Panc1 (cell line): ENCODE measurements around the gene MYO3B. TPM values are rescaled to one million over a fixed set of nuclear protein-coding genes. Genes with fewer than 3 reads are reported as not detected.

Experiments used
- ATAC-seq: fragments of 200-7000 bp; cut with Tn5 transposase; 2 replicates; pipeline ENCODE4 v1.9.1; 2020; ENCODE audit warnings: mild to moderate bottlenecking, moderate library complexity
- BruUV-seq: library from RNA; stranded (reverse); fragments of 400-500 nt; replicated peaks from 2 replicates; lab custom pipeline; 2021; lab: Mats Ljungman, UMichigan
- CTCF ChIA-PET: fragments of 300-600 bp; sonication (Branson Sonifier 250); formaldehyde crosslinking; loops from one replicate; lab custom pipeline; 2022; ENCODE audit warnings: antibody characterized with exemption; lab: Charles Lee
- POLR2A ChIA-PET: fragments of 300-600 bp; sonication (Branson Sonifier 250); formaldehyde crosslinking; loops from one replicate; lab custom pipeline; 2022; ENCODE audit warnings: antibody characterized with exemption; lab: Charles Lee
- DNase-seq: peaks from one replicate; pipeline ENCODE4 v3.0.0-alpha.2; 2010; ENCODE audit warnings: low read depth, low spot score
- H3K27ac ChIP-seq: 2 replicates; pipeline ENCODE4 v1.5.1; 2011; ENCODE audit warnings: mild to moderate bottlenecking, low read length, inconsistent platforms
- H3K27me3 ChIP-seq: fragments of 200-500 bp; sonication (Bioruptor generic); 2 replicates; pipeline ENCODE4 v1.6.0; 2014; ENCODE audit warnings: low read length, inconsistent platforms; ENCODE audit not compliant: control insufficient read depth, insufficient read depth
- H3K36me3 ChIP-seq: fragments of 200-500 bp; sonication (Bioruptor generic); 2 replicates; pipeline ENCODE4 v1.5.1; 2014; ENCODE audit warnings: inconsistent platforms, mild to moderate bottlenecking, low read length, moderate library complexity; ENCODE audit not compliant: control insufficient read depth, insufficient read depth
- H3K4me1 ChIP-seq: 2 replicates; pipeline ENCODE4 v1.5.1; 2011; ENCODE audit warnings: inconsistent platforms, mild to moderate bottlenecking, low read length, moderate library complexity; ENCODE audit not compliant: control insufficient read depth, insufficient read depth
- H3K4me3 ChIP-seq, 2 experiments: 2 replicates each; pipeline ENCODE4 v1.5.1; 2011 to 2012; ENCODE audit warnings: low read depth in 2 of 2, low read length in 2 of 2, mild to moderate bottlenecking in 2 of 2, inconsistent platforms in 1 of 2, moderate library complexity in 1 of 2
- H3K9me3 ChIP-seq: fragments of 200-500 bp; sonication (Bioruptor generic); 2 replicates; pipeline ENCODE4 v1.5.1; 2014; ENCODE audit warnings: low read depth, mild to moderate bottlenecking, inconsistent platforms, low read length, moderate library complexity; ENCODE audit not compliant: control insufficient read depth, insufficient read depth
- CTCF ChIP-seq: fragments of 450-650 bp; IDR thresholded peaks from 2 replicates; pipeline ENCODE4 v1.5.1; 2017; ENCODE audit warnings: mild to moderate bottlenecking
- POLR2AphosphoS5 ChIP-seq: IDR thresholded peaks from 2 replicates; pipeline ENCODE4 v1.6.1; 2012; ENCODE audit warnings: mild to moderate bottlenecking, low read depth, low read length, moderate library complexity
- SIN3A ChIP-seq: IDR thresholded peaks from 2 replicates; pipeline ENCODE4 v1.6.1; 2012; ENCODE audit warnings: low read depth, mild to moderate bottlenecking, low read length, moderate library complexity, borderline replicate concordance; ENCODE audit not compliant: insufficient read depth
- TCF7L2 ChIP-seq: IDR thresholded peaks from 2 replicates; pipeline ENCODE4 v1.6.1; 2011; ENCODE audit warnings: mild to moderate bottlenecking, low read depth, low read length, inconsistent platforms
- in situ Hi-C: cut with HindIII; loops from 2 replicates; pipeline ENCODE4 v1.10.0; 2016; ENCODE audit warnings: low sequenced_read_pairs, low pct_unique_long_range_greater_than_20kb
- intact Hi-C: fragments of 100-400 bp; cut with micrococcal nuclease; formaldehyde crosslinking; loops from one replicate; pipeline ENCODE4 v1.10.0; 2022; ENCODE audit not compliant: unreplicated experiment
- total RNA-seq: library from RNA; stranded (reverse); gene quantifications from one replicate; pipeline ENCODE4 v1.2.1, GENCODE V29; 2021; ENCODE audit not compliant: unreplicated experiment
- TF ChIP-seq, protein P1 (sequence below), 2 experiments: IDR thresholded peaks; 2 replicates each; pipeline ENCODE4 v1.6.1; 2011 to 2012; ENCODE audit warnings: low read depth in 2 of 2, control low read depth in 1 of 2, low read length in 1 of 2, mild to moderate bottlenecking in 1 of 2, moderate library complexity in 1 of 2; ENCODE audit not compliant: insufficient read depth in 1 of 2

MYO3B gene
- total RNA-seq, 1 experiment from 2014 or later = 0.05 TPM

DNA sequence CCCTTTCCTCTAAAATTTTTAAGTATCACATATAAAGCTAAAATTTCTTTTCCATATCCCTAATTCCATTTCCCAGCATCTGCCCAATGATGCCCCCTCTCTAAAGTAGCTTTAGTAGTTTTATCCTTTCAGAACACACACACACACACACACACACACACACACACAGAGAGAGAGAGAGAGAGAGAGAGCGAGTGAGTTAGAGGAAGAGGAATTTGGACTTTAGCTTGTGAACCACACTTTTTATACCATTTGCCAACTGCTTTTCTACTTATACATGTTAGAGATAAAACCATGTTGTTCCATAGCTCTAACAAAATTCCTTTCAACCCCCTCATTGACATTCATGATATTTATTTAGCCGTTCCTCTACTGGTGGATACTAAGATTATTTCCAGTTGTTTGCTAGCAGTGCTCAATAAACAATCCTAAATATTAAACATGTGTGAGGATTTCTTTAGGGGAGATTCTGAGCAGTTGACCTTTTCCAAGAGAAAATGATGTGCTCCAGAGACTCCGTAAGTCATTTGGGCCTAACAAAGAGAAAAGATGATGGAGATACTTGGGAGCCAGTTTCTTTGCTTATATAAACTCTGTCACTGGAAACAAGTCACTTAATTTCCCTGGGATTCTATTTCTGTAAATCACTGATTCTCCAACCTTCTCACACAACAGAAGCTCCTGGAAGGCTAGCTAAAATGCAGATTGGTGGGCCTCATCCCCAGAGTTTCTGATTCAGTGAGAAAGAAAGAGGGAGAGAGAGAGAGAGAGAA is 307.5 kb downstream of the MYO3B start:
- in situ Hi-C loops (no loop called here), intact Hi-C loops (no loop called here)
- ChIA-PET CTCF (interaction anchor here (0.7 kb wide), 1 partner anchor 242 kb away, joined by 3 read pairs; no protein-coding TSS in a partner anchor), POLR2A (interaction anchor here (0.6 kb wide), 1 partner anchor 1025 kb away, joined by 5 read pairs; no protein-coding TSS in a partner anchor)
- no peak overlapping the region for H3K4me3 ChIP-seq
- H3K27me3 ChIP-seq = no peaks in the 10 kb centered on the region; the same call in 1 of the 2 replicates
- BruUV-seq = no TSS peak
- no peak overlapping the region for H3K27ac ChIP-seq
- no peak for ATAC-seq
- H3K4me1 ChIP-seq = no peaks in the 10 kb centered on the region
- H3K9me3 ChIP-seq = no peaks in the 10 kb centered on the region
- TF ChIP-seq TCF7L2 (no peak), SIN3A (no peak), CTCF (no peak), POLR2AphosphoS5 (no peak)
- TF ChIP-seq, protein P1, sequence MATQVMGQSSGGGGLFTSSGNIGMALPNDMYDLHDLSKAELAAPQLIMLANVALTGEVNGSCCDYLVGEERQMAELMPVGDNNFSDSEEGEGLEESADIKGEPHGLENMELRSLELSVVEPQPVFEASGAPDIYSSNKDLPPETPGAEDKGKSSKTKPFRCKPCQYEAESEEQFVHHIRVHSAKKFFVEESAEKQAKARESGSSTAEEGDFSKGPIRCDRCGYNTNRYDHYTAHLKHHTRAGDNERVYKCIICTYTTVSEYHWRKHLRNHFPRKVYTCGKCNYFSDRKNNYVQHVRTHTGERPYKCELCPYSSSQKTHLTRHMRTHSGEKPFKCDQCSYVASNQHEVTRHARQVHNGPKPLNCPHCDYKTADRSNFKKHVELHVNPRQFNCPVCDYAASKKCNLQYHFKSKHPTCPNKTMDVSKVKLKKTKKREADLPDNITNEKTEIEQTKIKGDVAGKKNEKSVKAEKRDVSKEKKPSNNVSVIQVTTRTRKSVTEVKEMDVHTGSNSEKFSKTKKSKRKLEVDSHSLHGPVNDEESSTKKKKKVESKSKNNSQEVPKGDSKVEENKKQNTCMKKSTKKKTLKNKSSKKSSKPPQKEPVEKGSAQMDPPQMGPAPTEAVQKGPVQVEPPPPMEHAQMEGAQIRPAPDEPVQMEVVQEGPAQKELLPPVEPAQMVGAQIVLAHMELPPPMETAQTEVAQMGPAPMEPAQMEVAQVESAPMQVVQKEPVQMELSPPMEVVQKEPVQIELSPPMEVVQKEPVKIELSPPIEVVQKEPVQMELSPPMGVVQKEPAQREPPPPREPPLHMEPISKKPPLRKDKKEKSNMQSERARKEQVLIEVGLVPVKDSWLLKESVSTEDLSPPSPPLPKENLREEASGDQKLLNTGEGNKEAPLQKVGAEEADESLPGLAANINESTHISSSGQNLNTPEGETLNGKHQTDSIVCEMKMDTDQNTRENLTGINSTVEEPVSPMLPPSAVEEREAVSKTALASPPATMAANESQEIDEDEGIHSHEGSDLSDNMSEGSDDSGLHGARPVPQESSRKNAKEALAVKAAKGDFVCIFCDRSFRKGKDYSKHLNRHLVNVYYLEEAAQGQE (IDR thresholded peaks at IDR 0.05; ENCODE audit: insufficient read depth in 1 of 2, low read depth in 2 of 2, low read length in 1 of 2) = no peak
- no peaks in the 10 kb centered on the region for H3K36me3 ChIP-seq
- DNase-seq = no peak

DNA sequence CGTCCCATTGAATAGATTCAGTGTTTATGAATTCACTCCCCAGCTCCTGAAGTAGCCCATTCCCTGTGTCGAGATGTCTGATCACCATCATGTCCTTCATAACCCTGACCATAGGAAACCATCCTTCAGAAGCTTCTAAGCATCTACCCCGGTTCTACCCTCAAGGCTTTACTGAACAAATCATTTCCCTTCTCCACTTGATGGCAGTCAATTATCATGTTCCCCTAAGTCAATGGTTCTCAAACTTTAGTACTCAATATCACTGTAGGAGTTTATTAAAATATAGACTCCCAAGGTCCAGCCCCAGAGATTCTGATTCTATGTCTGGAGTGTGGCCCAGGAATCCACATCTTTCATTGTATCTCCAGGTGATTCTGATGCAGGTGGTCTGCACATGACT is 308.8 kb downstream of the MYO3B start:
- Histone ChIP-seq H3K27ac (no peak overlapping the region), H3K9me3 (no peaks in the 10 kb centered on the region), H3K4me3 (no peak overlapping the region), H3K27me3 (no peaks in the 10 kb centered on the region; the same call in 1 of the 2 replicates), H3K4me1 (no peaks in the 10 kb centered on the region), H3K36me3 (no peaks in the 10 kb centered on the region)
- no peak for ATAC-seq
- ChIA-PET CTCF (no interaction called here), POLR2A (no interaction called here)
- no TSS peak for BruUV-seq
- intact Hi-C loops = no loop called here
- no peak for DNase-seq
- in situ Hi-C loops = no loop called here
- no peak; the same call in 1 of the 2 replicates for TF ChIP-seq CTCF
- TF ChIP-seq SIN3A = no peak
